Left kidney (tissue), 2 donors: Measurements from ENCODE around the gene HSPA4. TPM values are rescaled to one million over a fixed set of nuclear protein-coding genes. Genes with fewer than 3 reads are reported as not detected.
"Not testable (repeated sequence)": the region's sequence is repeated elsewhere in the genome, so short reads cannot be mapped to it uniquely, and the experiment has no call there.

Experiments used
- DNase-seq: peaks from one replicate; pipeline ENCODE4 v3.0.0-alpha.2; 2013
- polyA plus RNA-seq: library from polyadenylated mRNA; unstranded; fragments of 120-200 nt; gene quantifications from one replicate; pipeline ENCODE4 v1.2.1, GENCODE V29; 2013; ENCODE audit not compliant: insufficient read length

Gene HSPA4
- polyA plus RNA-seq, 1 donor = 149 TPM

- DNase-seq = no peak
These were observed 69.9 kb downstream of the HSPA4 start for GRCh38 chr5:133121611-133122150.

DNA sequence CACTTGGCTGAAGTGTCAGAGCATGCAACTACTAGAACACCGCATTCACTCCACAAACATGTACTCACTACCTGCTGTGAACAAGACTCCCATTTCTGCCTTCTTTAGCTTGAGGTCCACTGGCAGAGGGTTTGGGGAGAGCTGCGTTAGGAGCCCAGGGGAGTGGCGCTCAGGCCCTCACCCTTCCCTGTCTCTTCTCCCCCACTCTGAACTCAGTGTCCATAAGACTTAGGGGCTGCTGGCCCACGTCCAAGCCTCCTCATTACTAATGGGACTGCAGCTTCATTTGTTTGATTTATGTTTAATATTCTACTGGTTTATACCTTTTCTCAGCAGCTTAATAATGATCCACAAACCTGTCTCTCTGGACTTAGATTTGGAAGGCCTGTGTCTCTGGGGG, 70.9 kb downstream of the HSPA4 start:
- DNase-seq = no peak

DNA sequence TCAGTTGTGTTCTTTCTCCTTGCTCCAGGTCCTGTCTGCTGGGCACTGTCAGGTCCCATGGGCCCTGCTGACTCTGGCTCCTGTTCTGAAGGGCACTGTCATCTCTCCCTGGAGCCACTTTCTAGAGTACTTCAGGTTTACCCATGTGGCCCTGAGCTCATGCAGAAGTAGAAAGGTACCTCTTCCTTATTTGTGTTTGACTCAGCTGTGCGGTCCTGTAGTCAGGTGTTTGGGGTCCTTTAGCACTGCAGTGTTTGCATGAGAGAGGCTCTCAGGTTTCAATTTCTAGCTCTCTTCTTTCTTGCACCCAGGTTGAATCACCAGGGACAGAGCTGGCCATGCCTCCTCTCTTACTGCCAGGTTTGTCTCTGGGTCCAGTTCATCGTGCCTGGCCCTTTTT, 71.5 kb downstream of the HSPA4 start:
- DNase-seq = no peak

DNA sequence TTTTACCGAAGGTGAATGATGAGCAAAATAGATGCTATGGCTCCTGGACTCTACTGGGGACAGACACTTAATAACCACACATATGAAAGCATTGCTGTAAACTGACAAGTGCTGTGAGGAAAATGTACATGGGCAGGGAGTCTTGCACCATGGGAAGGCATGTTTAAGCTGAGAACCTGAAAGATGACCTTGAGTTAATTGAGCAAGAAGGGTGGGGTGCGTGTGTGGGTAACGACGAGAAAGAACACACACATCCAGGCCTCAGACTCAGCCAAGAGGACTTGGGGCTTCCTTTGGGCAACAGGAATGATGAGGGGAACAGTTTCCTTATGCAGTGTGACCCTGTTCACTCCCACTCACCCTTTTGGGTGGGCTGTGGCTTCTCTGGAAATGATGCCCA, 73.1 kb downstream of the HSPA4 start:
- DNase-seq = no peak

- no peak for DNase-seq
These were observed 76.3 kb downstream of the HSPA4 start for GRCh38 chr5:133128066-133128465.

DNA sequence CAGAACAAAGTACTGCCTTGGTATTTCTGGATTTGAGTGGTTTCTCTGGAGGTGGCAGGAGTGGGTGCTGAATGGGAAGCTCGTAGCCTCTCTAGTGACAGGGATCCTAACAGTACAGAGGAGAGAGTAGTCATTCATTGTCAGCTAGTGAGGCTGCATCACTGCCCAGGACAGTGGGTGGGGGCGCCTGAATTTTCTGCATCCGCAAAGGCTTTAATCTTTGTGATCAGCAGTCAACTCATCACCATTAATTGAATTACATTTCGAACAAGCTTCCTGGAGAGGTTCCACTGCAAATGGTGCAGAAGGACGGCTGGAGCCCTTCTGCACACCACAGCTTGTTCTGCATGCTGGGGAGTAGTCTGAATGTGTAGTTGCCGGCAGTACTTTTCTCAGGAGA, 77.5 kb downstream of the HSPA4 start:
- DNase-seq = no peak

DNA sequence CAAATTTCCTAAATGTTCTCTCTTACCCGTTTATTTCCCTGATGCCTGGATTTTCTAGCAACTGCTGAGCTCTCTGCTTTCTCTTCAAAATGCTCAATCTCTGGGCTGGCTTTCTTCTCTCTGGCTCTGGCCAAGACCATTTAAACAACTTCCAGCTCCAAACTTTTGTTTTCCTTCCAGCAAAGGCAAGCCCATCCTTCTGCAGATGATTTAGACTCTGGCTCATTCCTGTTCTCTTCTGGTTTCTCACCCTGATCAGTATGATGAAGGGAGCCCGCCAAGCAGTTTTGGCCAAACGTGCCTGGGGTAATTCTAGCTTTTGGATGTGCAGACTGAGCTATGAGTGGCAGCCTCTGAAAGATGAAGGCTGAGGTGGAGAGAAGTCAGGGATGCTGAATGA, 78.1 kb downstream of the HSPA4 start:
- no peak for DNase-seq

GRCh38 chr5:133130387-133131118, 78.7 kb downstream of the HSPA4 start:
- no peak for DNase-seq

DNA sequence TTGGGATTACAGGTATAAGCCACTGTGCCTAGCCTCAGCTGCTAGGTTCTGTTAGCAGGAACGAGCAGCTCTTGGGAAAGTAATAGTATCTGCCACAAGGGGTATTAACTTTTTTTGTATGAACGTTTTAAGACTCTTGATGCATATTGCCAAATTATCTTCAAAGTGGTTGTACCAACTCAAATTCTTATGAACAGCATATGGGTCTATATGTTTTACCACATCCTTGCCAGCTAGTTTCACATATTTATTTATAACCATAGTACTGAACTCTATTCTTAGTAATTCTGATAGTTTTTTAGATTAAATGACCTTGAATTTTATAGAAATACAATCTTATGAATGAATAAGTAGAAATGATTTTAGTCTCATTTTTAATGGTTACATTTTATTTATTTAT, 80.9 kb downstream of the HSPA4 start:
- DNase-seq = no peak

DNA sequence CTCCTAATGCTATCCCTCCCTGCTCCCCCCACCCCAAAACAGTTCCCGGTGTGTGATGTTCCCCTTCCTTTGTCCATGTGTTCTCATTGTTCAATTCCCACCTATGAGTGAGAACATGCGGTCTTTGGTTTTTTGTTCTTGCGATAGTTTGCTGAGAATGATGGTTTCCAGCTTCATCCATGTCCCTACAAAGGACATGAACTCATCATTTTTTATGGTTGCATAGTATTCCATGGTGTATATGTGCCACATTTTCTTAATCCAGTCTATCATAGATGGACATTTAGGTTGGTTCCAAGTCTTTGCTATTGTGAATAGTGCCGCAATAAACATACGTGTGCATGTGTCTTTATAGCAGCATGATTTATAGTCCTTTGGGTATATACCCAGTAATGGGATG, 81.4 kb downstream of the HSPA4 start:
- DNase-seq = not testable (repeated sequence)

GRCh38 chr5:133136890-133137289, 85.1 kb downstream of the HSPA4 start:
- DNase-seq = not testable (repeated sequence)

- no peak for DNase-seq
These were observed 88.5 kb downstream of the HSPA4 start for GRCh38 chr5:133140311-133140710.

DNA sequence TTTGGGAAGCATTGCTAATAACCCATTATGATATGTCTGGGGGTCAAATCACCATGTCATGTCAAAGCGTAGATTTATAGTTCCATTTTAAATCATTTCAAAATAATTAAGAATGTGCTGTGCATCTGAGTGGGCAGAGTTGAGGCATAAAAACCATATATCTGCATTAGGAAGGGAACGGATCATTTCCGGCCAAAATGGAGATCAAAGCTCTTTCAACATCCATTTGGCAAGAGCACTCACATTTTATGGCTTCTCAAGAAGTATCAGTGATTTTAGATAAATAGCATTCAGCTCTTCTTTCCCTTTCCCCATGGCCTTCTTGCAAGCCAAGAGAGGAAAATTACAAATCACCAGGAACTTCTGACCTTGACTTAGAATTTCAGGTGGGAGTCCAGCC, 89.9 kb downstream of the HSPA4 start:
- DNase-seq = no peak

- DNase-seq = no peak
These were observed 91.0 kb downstream of the HSPA4 start for GRCh38 chr5:133142782-133143181.

DNA sequence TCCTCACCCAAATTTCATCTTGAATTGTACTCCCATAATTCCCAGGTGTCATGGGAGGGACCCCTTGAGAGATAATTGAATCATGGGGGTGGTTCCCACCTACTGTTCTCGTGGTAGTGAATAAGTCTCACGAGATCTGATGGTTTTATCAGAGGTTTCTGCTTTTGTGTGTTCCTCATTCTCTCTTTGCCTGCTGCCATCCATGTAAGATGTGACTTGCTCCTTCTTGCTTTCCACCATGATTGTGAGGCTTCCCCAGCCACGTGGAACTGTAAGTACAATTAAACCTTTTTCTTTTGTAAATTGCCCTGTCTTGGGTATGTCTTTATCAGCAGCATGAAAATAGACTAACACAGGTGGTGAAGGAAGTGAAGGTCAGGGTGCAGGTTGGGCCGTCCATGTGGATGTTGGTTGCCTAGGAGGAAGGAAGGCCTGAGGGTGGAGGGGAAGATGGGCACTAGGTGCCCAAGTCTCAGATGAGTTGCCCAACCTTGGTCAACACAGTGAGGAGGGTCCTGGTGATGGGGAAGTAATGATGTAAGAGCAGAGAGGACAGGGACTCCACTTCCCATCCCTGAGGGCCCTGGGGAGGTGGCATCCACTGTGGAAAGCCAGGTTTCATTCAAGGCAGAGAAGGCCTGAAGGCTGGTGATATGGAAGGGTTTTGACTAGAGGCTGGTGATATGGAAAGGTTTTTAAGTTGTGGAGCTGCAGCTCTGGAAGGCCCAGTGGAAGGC, 92.6 kb downstream of the HSPA4 start:
- no peak for DNase-seq

GRCh38 chr5:133145436-133146170, 93.8 kb downstream of the HSPA4 start:
- no peak for DNase-seq

GRCh38 chr5:133147411-133147810, 95.6 kb downstream of the HSPA4 start:
- DNase-seq = no peak

DNA sequence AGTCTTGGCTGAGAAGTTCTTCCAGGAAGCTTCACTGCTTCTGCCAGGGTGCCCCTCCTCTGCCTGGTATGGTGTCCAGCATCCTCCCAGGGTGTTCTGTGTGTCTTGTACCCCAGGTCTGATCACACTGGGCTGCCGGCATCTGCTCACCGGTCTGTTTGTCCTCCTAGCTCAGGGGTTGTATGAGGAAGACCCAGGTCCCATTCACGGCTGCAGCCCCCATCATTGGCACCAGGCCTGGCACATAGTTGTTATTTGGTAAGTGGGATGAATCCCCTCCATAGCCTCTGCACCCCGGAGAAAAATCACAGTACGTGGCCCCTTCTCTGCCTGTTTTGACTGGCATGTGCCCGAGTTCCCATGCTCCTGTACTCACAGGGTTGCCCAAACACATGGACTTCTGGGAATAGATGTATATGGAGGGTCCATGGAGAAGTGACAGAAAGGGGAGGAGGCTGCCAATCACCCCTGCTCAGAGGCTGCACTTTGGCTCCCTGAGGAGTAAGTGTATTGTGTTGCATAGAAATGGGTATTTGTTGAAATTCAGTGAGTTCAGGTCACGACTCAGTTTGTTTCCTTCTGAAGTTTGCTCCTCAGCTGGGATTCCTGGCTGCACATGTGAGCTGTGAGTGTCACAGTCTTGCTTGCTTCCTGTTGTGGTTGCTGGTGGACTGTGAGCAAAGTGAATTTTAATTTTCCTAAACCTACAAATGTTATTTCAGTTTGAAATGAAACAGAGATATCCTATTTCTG, 96.2 kb downstream of the HSPA4 start:
- DNase-seq = no peak

DNA sequence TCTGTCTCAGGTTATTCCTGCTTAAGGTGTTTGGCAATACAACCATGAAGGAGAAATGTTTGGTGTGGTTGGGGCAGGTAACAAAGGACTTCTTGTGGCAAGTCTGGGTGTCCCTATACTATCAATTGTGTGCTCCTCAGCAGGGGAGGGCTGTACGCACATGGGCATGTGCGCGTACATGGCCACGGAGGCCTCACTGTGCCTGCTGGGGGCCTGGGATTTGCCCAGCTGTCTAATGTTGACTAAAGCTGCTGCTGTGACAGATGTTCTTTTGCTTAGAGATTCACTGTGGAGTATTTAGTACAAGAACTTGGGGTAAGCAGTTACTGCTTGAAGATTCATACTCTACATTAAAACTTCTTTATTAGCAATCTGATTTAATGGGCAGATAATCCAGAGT, 97.5 kb downstream of the HSPA4 start:
- no peak for DNase-seq

DNA sequence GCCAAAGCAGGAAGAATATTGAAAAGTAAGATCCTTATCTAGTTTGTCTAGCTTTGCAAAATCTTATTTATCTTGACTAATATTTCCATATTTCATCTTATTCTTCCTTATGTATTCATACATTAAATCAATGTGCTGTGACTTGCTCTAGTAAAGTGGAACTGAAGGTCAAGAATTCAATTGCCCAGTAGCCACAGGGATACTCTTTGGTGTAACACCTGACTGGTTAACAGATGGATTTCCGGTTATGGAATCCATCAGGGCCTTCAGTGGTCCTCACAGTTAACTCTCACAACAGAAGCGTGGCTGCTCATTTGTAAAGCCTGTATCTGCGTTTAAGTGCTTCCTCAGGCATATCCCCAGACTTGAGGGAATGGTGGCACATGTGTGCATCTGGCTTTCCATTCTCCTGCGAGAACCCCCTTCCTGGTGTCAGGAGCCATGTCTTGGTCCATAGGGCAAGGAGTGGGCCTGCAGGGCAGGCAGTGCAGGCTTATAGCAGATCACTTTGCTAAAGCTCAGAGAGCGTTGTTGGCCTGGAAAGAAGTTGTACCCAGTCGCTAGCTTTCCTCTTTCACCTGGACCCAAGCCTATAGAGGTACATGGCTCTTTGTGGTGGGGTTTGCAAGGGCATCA, 99.2 kb downstream of the HSPA4 start:
- no peak for DNase-seq

GRCh38 chr5:133154274-133155075, 102.7 kb downstream of the HSPA4 start:
- DNase-seq = no peak
